ENCODE data around the gene DAAM2. TPM values are rescaled to one million over a fixed set of nuclear protein-coding genes. Genes with fewer than 3 reads are reported as not detected.

DAAM2 gene
- total and polyA plus RNA-seq, 8 donors: 9.3 to 78.8 (median 19.3) TPM

DNA sequence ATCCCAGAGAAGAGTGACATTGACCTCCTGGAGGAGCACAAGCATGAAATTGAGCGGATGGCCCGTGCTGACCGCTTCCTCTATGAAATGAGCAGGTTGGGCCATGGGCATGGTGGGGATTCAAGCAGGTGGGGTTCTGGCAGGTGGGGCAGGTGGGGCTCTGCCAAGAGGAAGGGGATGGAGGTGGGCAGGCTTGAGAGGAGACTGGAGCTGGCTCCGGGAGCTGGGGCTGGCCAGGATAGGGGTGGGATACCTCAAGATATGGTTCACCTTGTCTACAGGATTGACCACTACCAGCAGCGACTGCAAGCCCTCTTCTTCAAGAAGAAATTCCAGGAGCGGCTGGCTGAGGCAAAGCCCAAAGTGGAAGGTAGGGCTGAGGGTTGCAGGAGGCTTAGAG, 99.2 kb downstream of the DAAM2 start:
- Histone ChIP-seq H3K4me3 (no peak overlapping the region), H3K27me3 (no peaks in the 10 kb centered on the region), H3K27ac (no peak overlapping the region), H3K36me3 (peaks cover 0 to 29% (median 7%) of the 10 kb centered on the region in 4 donors), H3K4me1 (peaks cover 5 to 33% (median 15%) of the 10 kb centered on the region in 4 donors), H3K9me3 (no peaks in the 10 kb centered on the region)
- intact Hi-C loops (cut with DNase I; ENCODE audit: low total_unique reads): loop anchor here (10.0 kb wide), 1 partner anchor 547 kb away; no protein-coding TSS in a partner anchor
- DNase-seq: no peak
- WGBS, 5 donors: 86 to 94% (median 87%) methylated on average over 6 of the region's 6 CpGs
- TF ChIP-seq EP300 (IDR thresholded peaks at IDR 0.05): no peak
- TF ChIP-seq, protein P1, sequence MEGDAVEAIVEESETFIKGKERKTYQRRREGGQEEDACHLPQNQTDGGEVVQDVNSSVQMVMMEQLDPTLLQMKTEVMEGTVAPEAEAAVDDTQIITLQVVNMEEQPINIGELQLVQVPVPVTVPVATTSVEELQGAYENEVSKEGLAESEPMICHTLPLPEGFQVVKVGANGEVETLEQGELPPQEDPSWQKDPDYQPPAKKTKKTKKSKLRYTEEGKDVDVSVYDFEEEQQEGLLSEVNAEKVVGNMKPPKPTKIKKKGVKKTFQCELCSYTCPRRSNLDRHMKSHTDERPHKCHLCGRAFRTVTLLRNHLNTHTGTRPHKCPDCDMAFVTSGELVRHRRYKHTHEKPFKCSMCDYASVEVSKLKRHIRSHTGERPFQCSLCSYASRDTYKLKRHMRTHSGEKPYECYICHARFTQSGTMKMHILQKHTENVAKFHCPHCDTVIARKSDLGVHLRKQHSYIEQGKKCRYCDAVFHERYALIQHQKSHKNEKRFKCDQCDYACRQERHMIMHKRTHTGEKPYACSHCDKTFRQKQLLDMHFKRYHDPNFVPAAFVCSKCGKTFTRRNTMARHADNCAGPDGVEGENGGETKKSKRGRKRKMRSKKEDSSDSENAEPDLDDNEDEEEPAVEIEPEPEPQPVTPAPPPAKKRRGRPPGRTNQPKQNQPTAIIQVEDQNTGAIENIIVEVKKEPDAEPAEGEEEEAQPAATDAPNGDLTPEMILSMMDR (IDR thresholded peaks at IDR 0.05): no peak
- TF ChIP-seq POLR2A (IDR thresholded peaks at IDR 0.05): no peak
- TF ChIP-seq POLR2AphosphoS5 (IDR thresholded peaks at IDR 0.05): no peak

DNA sequence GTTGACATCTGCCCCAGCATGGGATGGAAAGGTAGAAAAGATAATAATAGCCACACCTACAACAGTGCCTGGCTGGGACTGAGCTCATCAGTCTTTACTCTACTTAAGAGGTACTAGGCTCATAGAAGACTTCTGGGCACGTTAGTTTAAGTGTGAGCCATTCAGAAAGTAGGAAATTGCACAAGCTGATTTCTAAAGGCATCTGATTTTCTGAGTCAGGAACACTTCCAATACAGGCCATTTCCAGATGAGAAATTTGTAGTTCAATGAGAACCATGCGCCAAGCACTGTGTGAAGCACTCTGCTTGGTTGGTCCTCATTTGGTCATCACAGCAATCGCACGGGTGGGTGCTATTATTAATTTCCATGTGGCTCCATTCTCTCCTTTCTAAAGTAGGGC, 99.8 kb downstream of the DAAM2 start:
- 47 to 85% (median 69%) methylated on average over 4 of the region's 4 CpGs for WGBS, 5 donors
- Histone ChIP-seq H3K27me3 (no peaks in the 10 kb centered on the region), H3K9me3 (no peaks in the 10 kb centered on the region), H3K4me3 (no peak overlapping the region), H3K36me3 (peaks cover 0 to 35% (median 13%) of the 10 kb centered on the region in 4 donors), H3K4me1 (peaks cover 5 to 29% (median 15%) of the 10 kb centered on the region in 4 donors), H3K27ac (peak overlapping the region in 1 of 5 donors; percentile 38)
- DNase-seq: no peak
- TF ChIP-seq EP300 (IDR thresholded peaks at IDR 0.05): no peak
- intact Hi-C loops (cut with DNase I; ENCODE audit: low total_unique reads): loop anchor here (10.0 kb wide), 1 partner anchor 547 kb away; no protein-coding TSS in a partner anchor

DNA sequence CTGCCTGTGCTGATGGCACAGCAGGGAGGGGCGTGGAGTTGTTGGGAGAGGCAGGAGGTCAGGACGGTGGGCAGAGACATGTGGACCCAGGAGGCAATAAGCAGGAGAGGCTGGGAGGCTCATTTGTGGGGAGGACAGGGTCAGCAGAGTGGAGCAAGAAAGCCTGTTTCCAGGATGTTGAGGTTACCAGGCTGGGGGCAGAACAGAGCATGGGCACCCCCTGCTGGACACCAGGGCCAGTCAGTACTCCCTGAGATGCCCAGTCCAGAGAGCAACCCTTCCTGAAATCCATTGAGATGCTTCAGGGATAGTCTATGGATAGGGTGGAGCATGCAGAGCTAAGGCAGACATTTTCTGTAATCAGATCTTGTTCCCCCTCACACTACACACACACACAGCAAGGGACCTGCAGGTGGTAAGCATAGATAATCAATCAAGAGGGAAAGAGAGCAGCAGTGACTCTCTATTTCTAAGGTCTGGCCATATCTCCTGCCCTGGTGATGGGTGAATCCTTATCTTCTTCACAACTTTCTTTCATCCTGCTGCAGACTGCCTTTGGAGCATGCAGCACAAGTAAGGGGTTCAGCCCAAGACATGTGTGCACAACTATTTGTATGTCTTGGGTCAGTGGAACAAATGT, 100.4 kb downstream of the DAAM2 start:
- Histone ChIP-seq H3K9me3 (no peaks in the 10 kb centered on the region), H3K36me3 (peaks cover 4 to 42% (median 19%) of the 10 kb centered on the region in 4 donors), H3K27ac (peak overlapping the region in 1 of 5 donors; percentile 38), H3K4me1 (peaks cover 4 to 23% (median 10%) of the 10 kb centered on the region in 4 donors), H3K27me3 (no peaks in the 10 kb centered on the region), H3K4me3 (no peak overlapping the region)
- peak; percentile 74 to 88 for DNase-seq
- TF ChIP-seq EP300 (IDR thresholded peaks at IDR 0.05) (no peak), POLR2A (IDR thresholded peaks at IDR 0.05) (no peak), POLR2AphosphoS5 (IDR thresholded peaks at IDR 0.05) (peak in 1 of 3 donors; percentile 29)
- TF ChIP-seq, protein P1 (IDR thresholded peaks at IDR 0.05): peak in 5 of 7 experiments; percentile 50 to 78 (median 64)
- 43 to 61% (median 53%) methylated on average over 2 of the region's 2 CpGs for WGBS, 5 donors
- intact Hi-C loops (cut with DNase I; ENCODE audit: low total_unique reads): loop anchor here (10.0 kb wide), 1 partner anchor 548 kb away; no protein-coding TSS in a partner anchor

DNA sequence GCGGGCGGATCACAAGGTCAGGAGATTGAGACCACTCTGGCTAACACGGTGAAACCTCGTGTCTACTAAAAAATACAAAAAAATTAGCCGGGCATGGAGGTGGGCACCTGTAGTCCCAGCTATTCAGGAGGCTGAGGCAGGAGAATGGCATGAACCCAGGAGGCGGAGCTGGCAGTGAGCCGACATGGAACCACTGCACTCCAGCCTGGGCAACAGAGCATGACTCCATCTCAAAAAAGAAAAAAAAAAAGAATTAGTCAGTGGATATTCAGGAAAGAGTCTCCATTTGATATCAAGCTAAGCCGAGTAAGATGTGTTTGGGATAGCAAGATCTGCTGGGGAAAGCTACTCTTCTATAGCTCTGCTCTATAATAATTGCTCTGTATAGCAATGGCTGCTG, 101.1 kb downstream of the DAAM2 start:
- Histone ChIP-seq H3K27ac (no peak overlapping the region), H3K4me3 (no peak overlapping the region), H3K27me3 (no peaks in the 10 kb centered on the region), H3K4me1 (peaks cover 0 to 16% (median 3%) of the 10 kb centered on the region in 4 donors), H3K9me3 (no peaks in the 10 kb centered on the region), H3K36me3 (peaks cover 6 to 48% (median 24%) of the 10 kb centered on the region in 4 donors)
- TF ChIP-seq, protein P1 (IDR thresholded peaks at IDR 0.05): no peak
- no peak for TF ChIP-seq POLR2A (IDR thresholded peaks at IDR 0.05)
- no peak for TF ChIP-seq POLR2AphosphoS5 (IDR thresholded peaks at IDR 0.05)
- no peak for TF ChIP-seq EP300 (IDR thresholded peaks at IDR 0.05)
- DNase-seq: no peak
- intact Hi-C loops (cut with DNase I; ENCODE audit: low total_unique reads): loop anchor here (10.0 kb wide), 1 partner anchor 548 kb away; no protein-coding TSS in a partner anchor
- WGBS, 5 donors: 83 to 88% (median 84%) methylated on average over 8 of the region's 8 CpGs

Data from stomach (tissue), 9 donors.